ENCODE results near the gene EFCAB6.

DNA sequence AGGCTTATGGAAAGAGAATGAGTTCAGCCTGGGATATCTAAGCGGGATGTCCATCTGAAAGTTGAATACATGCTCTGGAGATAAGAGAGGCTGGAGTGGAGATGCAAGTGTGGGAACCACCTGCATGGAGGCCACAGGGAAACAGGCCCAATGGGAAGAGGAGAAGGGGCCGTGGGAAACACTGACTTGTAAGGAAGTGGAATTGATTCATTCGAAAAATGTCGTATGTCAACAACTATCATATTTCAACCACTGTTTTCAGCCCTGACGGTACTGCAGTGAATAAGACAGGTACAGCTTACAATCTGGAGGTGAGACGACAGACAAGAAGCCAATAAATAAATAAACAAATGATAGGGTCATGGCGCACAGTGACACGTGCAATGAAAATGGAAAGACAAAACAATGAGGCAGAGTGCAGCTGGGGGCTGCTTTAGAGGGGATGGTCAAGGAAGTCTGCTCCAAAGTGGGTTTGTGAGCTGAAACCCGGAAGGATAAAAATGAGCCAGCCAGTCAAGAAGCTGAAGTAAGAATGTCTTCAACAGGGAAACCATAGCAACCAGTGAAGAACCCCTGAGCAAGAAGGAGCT lies 35.9 kb downstream of the EFCAB6 start:
- no peak for TF ChIP-seq POLR2A (IDR thresholded peaks at IDR 0.05; ENCODE audit: low read depth, low read length)
- TF ChIP-seq TAF1 (IDR thresholded peaks at IDR 0.05; ENCODE audit: low read depth, low read length) = no peak
- no peak for TF ChIP-seq POLR2AphosphoS5 (IDR thresholded peaks at IDR 0.05; ENCODE audit: low read depth, low read length)
- TF ChIP-seq SPI1 (IDR thresholded peaks at IDR 0.05; ENCODE audit: low read depth, low read length) = no peak
- TF ChIP-seq POU2F2 (IDR thresholded peaks at IDR 0.05; ENCODE audit: low read depth, low read length) = no peak
- no peak for TF ChIP-seq PAX5 (IDR thresholded peaks at IDR 0.05; ENCODE audit: insufficient read depth, low read length, severe bottlenecking)

Data from GM12891 (cell line).